CD4-positive, alpha-beta T cell treated with Interleukin-17A for 1 hour (primary cell): ENCODE measurements around the gene MSANTD1.
A peak's percentile ranks its signal among the peaks of the same experiment; 100 is the strongest.

Experiments
- DNase-seq: peaks from one replicate; pipeline ENCODE4 v3.0.0-alpha.2; 2020

Gene MSANTD1

DNA sequence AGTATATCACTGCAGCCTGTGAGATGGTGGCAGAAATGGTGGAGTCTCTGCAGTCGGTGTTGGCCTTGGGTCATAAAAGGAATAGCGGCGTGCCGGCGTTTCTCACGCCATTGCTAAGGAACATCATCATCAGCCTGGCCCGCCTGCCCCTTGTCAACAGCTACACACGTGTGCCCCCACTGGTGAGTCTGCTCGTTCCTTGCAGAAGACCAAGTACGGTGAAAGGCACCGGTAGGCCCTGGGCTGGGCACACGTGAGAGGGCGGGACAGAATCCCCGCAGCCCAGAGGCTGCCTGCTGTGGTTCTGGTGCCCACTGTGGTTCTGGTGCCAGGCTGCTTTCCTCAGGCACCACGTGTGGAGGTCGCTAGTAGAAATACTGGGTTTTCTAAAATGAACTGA is 31.2 kb upstream of the MSANTD1 start:
- DNase-seq = no peak

- no peak for DNase-seq
Observed at GRCh38 chr4:3218824-3219760, 29.9 kb upstream of the MSANTD1 start.

GRCh38 chr4:3219761-3220475 is 29.0 kb upstream of the MSANTD1 start:
- DNase-seq = no peak

- DNase-seq = no peak
Observed at GRCh38 chr4:3220476-3221183, 28.3 kb upstream of the MSANTD1 start.

DNA sequence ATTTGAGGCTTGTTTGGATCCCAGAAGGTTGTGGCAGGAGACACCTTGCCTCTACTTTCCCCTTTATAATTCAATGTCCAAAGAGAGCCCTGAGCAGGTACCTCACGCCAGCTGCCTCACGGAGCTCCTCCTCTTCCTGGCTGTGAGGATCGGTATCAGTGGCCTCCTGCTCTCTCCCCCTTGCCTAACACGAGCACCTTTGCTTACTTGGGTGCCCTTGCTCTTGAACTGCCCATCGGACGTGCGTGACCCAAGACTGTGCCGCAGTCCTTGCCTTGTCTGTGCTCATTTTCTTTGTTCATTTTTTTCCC is 27.8 kb upstream of the MSANTD1 start:
- no peak for DNase-seq

- no peak for DNase-seq
Observed at GRCh38 chr4:3221996-3222395, 27.0 kb upstream of the MSANTD1 start.

GRCh38 chr4:3223346-3223745 is 25.6 kb upstream of the MSANTD1 start:
- DNase-seq = no peak

DNA sequence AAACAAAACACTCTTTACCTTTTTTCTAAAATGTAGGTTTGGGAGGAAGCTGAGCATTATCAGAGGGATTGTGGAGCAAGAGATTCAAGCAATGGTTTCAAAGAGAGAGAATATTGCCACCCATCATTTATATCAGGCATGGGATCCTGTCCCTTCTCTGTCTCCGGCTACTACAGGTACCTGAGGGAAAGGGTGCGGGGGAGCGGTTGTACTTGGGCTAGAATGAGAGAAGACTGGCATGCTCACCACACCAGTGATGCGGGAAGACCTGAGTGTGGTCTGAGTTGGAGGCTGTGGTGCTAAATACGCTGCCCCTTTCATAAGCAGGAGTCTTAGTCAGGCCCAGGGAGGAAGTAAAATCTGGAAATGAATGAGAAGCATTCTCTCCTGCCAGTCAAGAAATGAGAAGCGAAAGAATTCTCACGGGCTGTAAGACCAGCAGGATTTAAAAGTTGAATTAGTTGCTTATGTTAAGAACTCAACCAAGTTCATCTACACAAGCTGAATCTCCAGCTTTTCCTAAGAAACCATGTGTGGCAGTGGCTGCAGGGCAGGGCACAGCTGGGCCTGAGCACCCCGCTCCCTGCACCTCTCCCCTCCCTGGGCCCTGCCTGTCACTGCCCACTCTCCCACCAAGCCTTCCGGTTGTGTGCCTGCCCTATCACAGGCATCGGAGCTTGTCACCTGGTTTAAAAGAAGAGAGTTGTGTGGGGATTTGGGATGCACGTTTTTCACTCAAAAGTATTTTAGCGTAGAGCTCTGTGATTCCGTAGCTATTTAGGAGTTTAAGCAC is 24.8 kb upstream of the MSANTD1 start:
- DNase-seq = no peak

DNA sequence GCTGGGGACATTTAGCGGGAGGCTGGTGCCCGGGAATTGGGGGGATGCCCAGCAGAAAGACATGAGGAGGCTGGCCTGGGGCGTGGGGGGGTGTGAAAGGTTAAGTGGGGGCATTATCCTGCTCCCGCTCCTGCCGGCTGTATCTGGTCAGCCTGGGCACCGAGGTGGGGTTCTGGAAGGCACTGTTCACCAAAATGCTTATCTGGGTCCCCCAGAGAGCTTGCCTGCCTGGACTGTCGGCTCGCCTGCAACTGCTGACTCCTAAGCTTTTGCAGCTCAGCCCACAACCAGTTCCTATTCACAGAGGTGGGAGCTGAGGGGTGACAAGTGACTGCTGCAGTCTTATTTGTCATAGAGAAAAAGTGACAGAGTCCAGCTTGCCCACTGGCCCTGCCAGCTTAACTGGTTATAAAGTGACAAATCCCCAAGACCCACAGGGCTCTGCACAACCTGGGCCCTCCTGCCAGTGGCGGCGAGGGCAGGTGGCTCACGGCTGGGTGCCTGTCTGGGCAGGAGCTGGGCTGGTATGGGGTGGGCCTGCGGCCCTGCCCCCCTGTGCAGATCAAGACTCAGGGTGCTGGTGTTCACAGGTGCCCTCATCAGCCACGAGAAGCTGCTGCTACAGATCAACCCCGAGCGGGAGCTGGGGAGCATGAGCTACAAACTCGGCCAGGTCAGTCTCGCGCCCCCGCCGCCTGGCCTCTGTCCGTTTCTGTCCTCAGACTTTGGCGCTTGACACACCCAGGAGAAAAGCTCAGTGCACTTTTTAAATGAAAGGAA is 23.7 kb upstream of the MSANTD1 start:
- no peak for DNase-seq

DNA sequence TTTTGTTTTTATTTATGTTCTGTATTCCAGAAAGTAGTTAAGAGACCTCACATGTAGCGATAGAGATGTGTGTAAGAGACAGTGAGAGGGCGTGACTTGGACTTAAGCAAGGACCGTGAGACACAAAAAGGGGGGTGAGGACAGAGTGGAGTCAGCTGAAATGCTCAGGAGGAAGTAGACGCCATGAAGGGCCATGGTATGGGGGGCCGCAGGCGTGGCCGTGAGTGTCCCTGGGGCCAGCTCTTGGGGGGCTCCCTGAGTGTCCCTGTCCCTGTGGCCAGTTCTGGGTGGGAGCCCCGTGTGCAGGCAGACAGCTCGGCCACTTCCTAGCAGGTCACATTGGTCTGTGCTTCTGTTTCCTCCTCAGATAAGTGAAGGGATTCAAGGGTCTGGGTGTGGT is 23.0 kb upstream of the MSANTD1 start:
- no peak for DNase-seq

DNA sequence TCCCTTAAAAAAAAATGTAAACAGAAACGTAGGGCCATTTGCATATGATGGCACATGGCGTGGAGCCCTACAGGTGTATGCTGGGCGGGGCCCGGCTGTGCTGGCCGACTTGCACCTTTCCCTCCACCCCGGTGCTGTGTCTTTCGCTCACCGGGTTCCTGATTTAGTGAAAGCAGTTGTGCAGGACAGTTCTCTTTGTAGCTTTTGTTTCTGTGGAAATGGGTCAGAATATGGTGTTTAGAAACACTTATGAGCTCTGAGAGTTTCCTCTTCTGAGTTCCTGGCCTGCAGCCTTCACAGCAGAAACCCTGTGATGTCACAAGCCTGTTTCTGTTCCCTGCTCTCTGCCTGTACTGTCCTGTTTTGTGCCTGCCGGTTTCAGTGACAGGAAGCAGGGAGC is 22.5 kb upstream of the MSANTD1 start:
- peak; percentile 26 for DNase-seq

- DNase-seq = no peak
Observed at GRCh38 chr4:3226944-3227343, 22.0 kb upstream of the MSANTD1 start.

GRCh38 chr4:3227878-3228675 is 20.9 kb upstream of the MSANTD1 start:
- DNase-seq = no peak

GRCh38 chr4:3228881-3229280 is 20.1 kb upstream of the MSANTD1 start:
- DNase-seq = no peak

DNA sequence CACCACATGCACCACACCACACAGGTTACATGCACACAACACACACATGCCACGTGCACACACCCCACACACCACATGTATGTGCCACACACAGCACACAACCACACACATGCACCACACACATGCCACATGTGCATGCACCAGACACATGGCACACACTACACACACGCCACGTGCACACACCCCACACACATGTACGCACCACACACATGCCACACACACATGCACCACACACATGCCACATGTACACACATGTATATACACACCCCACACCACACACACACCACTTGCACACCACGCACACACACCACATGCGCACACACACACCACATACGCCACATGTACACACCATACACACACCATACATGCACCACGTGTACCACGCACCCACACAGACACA is 19.6 kb upstream of the MSANTD1 start:
- no peak for DNase-seq

DNA sequence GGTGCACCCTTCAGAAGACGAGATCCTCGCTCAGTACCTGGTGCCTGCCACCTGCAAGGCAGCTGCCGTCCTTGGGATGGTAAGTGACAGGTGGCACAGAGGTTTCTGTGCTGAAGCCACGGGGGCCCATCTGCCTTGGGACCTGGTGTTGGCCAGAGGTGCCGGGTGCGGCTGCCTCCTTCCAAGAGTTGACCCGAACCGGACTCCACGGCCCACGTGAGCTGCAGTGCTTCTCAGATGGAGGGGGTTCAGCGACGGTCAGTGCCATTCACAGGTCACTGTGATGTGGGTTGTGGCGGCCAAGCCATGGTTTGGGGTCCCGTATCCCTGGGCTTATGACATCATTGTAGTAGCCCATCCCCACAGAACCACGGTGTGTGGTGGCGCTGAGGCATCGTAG is 19.0 kb upstream of the MSANTD1 start:
- no peak for DNase-seq

- no peak for DNase-seq
Observed at GRCh38 chr4:3231471-3231870, 17.5 kb upstream of the MSANTD1 start.

DNA sequence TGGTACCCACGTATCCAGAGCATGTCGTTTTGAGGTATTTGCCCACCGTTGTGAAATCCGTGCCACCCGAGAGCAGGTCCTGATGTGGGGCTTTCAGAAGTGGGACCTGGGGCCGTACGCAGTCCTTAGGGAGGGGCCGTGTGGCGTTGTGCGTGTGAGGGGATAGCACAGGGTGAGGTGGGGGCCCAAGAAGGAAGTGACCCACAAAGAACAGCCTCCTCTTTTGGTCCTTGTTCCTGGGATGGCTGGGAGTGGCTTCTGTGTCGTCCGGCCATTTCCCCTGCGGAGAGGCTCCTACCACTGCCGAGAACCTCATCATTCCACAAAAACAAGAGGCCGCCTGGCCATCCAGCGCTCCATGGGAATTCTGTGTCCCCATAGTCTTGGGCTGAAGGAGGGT is 17.0 kb upstream of the MSANTD1 start:
- DNase-seq = no peak

DNA sequence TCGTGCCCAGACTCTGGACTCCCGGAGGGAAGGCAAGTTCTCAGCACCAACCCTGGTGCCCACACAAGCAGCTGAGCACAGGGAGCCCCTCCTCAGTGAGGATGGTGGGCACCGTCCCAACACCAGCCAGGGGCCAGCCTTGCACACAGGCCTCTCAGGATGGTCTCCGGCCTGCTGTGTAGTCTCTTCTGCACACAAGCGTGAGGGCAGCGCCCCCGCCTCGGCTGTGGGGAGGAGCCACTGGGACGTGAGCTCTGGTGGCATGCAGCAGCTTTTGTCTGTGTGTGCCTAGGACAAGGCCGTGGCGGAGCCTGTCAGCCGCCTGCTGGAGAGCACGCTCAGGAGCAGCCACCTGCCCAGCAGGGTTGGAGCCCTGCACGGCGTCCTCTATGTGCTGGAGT is 16.1 kb upstream of the MSANTD1 start:
- DNase-seq = no peak

GRCh38 chr4:3233391-3234071 is 15.4 kb upstream of the MSANTD1 start:
- no peak for DNase-seq
